Osteoblast (primary cell): Measurements from ENCODE around the gene OR1F1. TPM values are rescaled to one million over a fixed set of nuclear protein-coding genes. Genes with fewer than 3 reads are reported as not detected.

ENCODE experiments used
- DNase-seq: peaks from one replicate; pipeline ENCODE4 v3.0.0; 2011; ENCODE audit warnings: low spot score, mixed read lengths; ENCODE audit not compliant: insufficient read length; ENCODE audit errors: missing footprints
- H2AFZ ChIP-seq: 2 replicates; pipeline ENCODE4 v1.6.0; 2011; ENCODE audit warnings: mild to moderate bottlenecking, low read length
- H3K27ac ChIP-seq: 2 replicates; pipeline ENCODE4 v1.5.1; 2011; ENCODE audit warnings: mild to moderate bottlenecking, low read depth, low read length, moderate library complexity
- H3K27me3 ChIP-seq: 2 replicates; pipeline ENCODE4 v1.6.0; 2012; ENCODE audit warnings: mild to moderate bottlenecking, control low read depth, inconsistent platforms, low read length, moderate library complexity; ENCODE audit not compliant: insufficient read depth
- H3K36me3 ChIP-seq: 2 replicates; pipeline ENCODE4 v1.5.1; 2011; ENCODE audit warnings: mild to moderate bottlenecking, low read length, control low read depth, moderate library complexity; ENCODE audit not compliant: insufficient read depth
- H3K4me1 ChIP-seq: 2 replicates; pipeline ENCODE4 v1.5.1; 2011; ENCODE audit warnings: mild to moderate bottlenecking, low read length, control low read depth, moderate library complexity; ENCODE audit not compliant: insufficient read depth
- H3K4me2 ChIP-seq: 2 replicates; pipeline ENCODE4 v1.6.0; 2011; ENCODE audit warnings: mild to moderate bottlenecking, low read length; ENCODE audit not compliant: insufficient read depth
- H3K4me3 ChIP-seq: fragments of 200-600 bp; sonication (generic); 3 replicates; pipeline ENCODE4 v1.5.1; 2012; ENCODE audit warnings: mild to moderate bottlenecking, low read length, inconsistent platforms; ENCODE audit not compliant: insufficient read depth
- H3K79me2 ChIP-seq: 2 replicates; pipeline ENCODE4 v1.6.0; 2012; ENCODE audit warnings: mild to moderate bottlenecking, low read length, control low read depth, inconsistent platforms; ENCODE audit not compliant: insufficient read depth
- H3K9me3 ChIP-seq: 2 replicates; pipeline ENCODE4 v1.5.1; 2011; ENCODE audit warnings: low read depth, low read length, control low read depth
- H4K20me1 ChIP-seq: 2 replicates; pipeline ENCODE4 v1.6.0; 2012; ENCODE audit warnings: mild to moderate bottlenecking, low read length, control low read depth; ENCODE audit not compliant: insufficient read depth
- CTCF ChIP-seq: IDR thresholded peaks from 2 replicates; pipeline ENCODE4 v1.5.1; 2011; ENCODE audit warnings: mild to moderate bottlenecking, low read depth, low read length, moderate library complexity; ENCODE audit errors: extremely low read depth
- total RNA-seq: library from RNA; depleted of rRNA; stranded (reverse); fragments of >200 nt; gene quantifications from 2 replicates; pipeline ENCODE4 v1.2.3, GENCODE V29; 2012

Gene OR1F1
- total RNA-seq, 1 donor: 0.36 TPM

- Histone ChIP-seq H3K27me3 (no peaks in the 10 kb centered on the region), H3K4me3 (no peak overlapping the region), H3K36me3 (peaks cover 11% of the 10 kb centered on the region), H3K4me2 (no peak overlapping the region), H4K20me1 (no peaks in the 10 kb centered on the region), H3K9me3 (no peaks in the 10 kb centered on the region), H2AFZ (no peak overlapping the region), H3K27ac (no peak overlapping the region), H3K4me1 (peaks cover 9% of the 10 kb centered on the region), H3K79me2 (peaks cover 11% of the 10 kb centered on the region)
- no peak for TF ChIP-seq CTCF
- peak; percentile 25 for DNase-seq
Observed at GRCh38 chr16:3140603-3141427, 47.2 kb upstream of the OR1F1 start.

GRCh38 chr16:3141781-3142311, 46.2 kb upstream of the OR1F1 start:
- Histone ChIP-seq H3K4me3 (no peak overlapping the region), H3K27me3 (no peaks in the 10 kb centered on the region), H4K20me1 (no peaks in the 10 kb centered on the region), H3K79me2 (peaks cover 5% of the 10 kb centered on the region), H2AFZ (no peak overlapping the region), H3K4me1 (peaks cover 4% of the 10 kb centered on the region), H3K4me2 (no peak overlapping the region), H3K27ac (no peak overlapping the region), H3K9me3 (no peaks in the 10 kb centered on the region), H3K36me3 (peaks cover 11% of the 10 kb centered on the region)
- no peak for TF ChIP-seq CTCF
- DNase-seq: peak; percentile 52

DNA sequence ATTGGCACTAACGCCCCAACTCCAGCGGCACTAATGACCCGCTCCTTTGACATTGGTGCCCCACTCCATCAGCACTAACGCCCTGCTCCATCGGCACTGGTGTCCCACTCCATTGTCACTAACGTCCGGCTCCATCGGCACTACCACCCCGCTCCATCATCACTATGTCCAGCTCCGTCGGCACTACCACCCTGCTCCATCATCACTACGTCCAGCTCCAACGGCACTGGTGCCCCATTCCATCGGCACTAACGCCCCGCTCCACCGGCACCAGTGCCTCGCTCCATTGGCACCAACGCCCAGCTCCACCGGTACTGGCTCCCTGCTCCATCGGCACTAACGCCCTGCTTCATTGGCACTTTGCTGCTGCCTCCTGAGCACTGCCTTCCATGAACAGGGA, 45.7 kb upstream of the OR1F1 start:
- no peaks in the 10 kb centered on the region for H3K27me3 ChIP-seq
- H3K79me2 ChIP-seq: no peaks in the 10 kb centered on the region
- H3K36me3 ChIP-seq: peaks cover 11% of the 10 kb centered on the region
- H3K4me2 ChIP-seq: no peak overlapping the region
- no peak for TF ChIP-seq CTCF
- DNase-seq: peak; percentile 18
- no peaks in the 10 kb centered on the region for H3K9me3 ChIP-seq
- H3K4me1 ChIP-seq: peaks cover 4% of the 10 kb centered on the region
- H3K4me3 ChIP-seq: no peak overlapping the region
- H3K27ac ChIP-seq: no peak overlapping the region
- H4K20me1 ChIP-seq: no peaks in the 10 kb centered on the region
- H2AFZ ChIP-seq: no peak overlapping the region

- no peaks in the 10 kb centered on the region for H4K20me1 ChIP-seq
- no peak for TF ChIP-seq CTCF
- DNase-seq: peak; percentile 82
- peaks cover 11% of the 10 kb centered on the region for H3K36me3 ChIP-seq
- H2AFZ ChIP-seq: no peak overlapping the region
- H3K4me2 ChIP-seq: no peak overlapping the region
- H3K27me3 ChIP-seq: no peaks in the 10 kb centered on the region
- H3K4me1 ChIP-seq: peaks cover 4% of the 10 kb centered on the region
- no peak overlapping the region for H3K27ac ChIP-seq
- no peak overlapping the region for H3K4me3 ChIP-seq
- H3K79me2 ChIP-seq: no peaks in the 10 kb centered on the region
- H3K9me3 ChIP-seq: no peaks in the 10 kb centered on the region
Observed at GRCh38 chr16:3142770-3143169, 45.2 kb upstream of the OR1F1 start.
